NCI-H2227 (cell line): ENCODE data around the gene METAP1D.
"Not testable (repeated sequence)": the region's sequence is repeated elsewhere in the genome, so short reads cannot be mapped to it uniquely, and the experiment has no call there.

Experiments used
- DNase-seq: peaks from one replicate; lab custom pipeline; 2025; ENCODE audit not compliant: unreplicated experiment; lab: John Stamatoyannopoulos, UW

METAP1D gene

GRCh38 chr2:172100935-172101820 lies 101.4 kb downstream of the METAP1D start:
- DNase-seq = no peak

GRCh38 chr2:172101821-172102390 lies 102.2 kb downstream of the METAP1D start:
- no peak for DNase-seq

GRCh38 chr2:172102391-172103359 lies 102.9 kb downstream of the METAP1D start, which contains the start of gene DLX2:
TSS of gene DLX2 (minus strand) at chr2:172102900. CDS start at chr2:172102538, 362 bp downstream.
- DNase-seq = peak; percentile 100

- DNase-seq = peak; percentile 95
Measured at GRCh38 chr2:172103471-172104272, 103.9 kb downstream of the METAP1D start.

- DNase-seq = no peak
Measured at GRCh38 chr2:172105471-172106107, 105.8 kb downstream of the METAP1D start.

- no peak for DNase-seq
Measured at GRCh38 chr2:172106108-172106961, 106.6 kb downstream of the METAP1D start.

- no peak for DNase-seq
Measured at GRCh38 chr2:172107690-172108586, 108.2 kb downstream of the METAP1D start.

- DNase-seq = no peak
Measured at GRCh38 chr2:172108587-172108930, 108.8 kb downstream of the METAP1D start.

- no peak for DNase-seq
Measured at GRCh38 chr2:172109256-172109987, 109.7 kb downstream of the METAP1D start.

- DNase-seq = no peak
Measured at GRCh38 chr2:172109988-172110811, 110.4 kb downstream of the METAP1D start.

GRCh38 chr2:172113617-172114016 lies 113.9 kb downstream of the METAP1D start:
- peak; percentile 45 for DNase-seq

- not testable (repeated sequence) for DNase-seq
Measured at GRCh38 chr2:172114176-172114575, 114.4 kb downstream of the METAP1D start.

- no peak for DNase-seq
Measured at GRCh38 chr2:172114579-172114978, 114.8 kb downstream of the METAP1D start.

GRCh38 chr2:172116107-172116506 lies 116.4 kb downstream of the METAP1D start:
- no peak for DNase-seq

GRCh38 chr2:172119089-172119488 lies 119.3 kb downstream of the METAP1D start:
- no peak for DNase-seq

GRCh38 chr2:172120118-172120517 lies 120.4 kb downstream of the METAP1D start:
- DNase-seq = no peak
